Tibial nerve (tissue), 4 donors: ENCODE measurements around the gene FEM1C. TPM values are rescaled to one million over a fixed set of nuclear protein-coding genes. Genes with fewer than 3 reads are reported as not detected.

Experiments
- DNase-seq, 2 donors: peaks; one replicate each; pipeline ENCODE4 v3.0.0-alpha.2; 2019; ENCODE audit warnings: low spot score in 2 of 2
- H3K27ac ChIP-seq, 4 donors: fragments of 200-600 bp; sonication (generic) in 3 of 4; one replicate each; pipeline ENCODE4 v1.5.1; 2017 to 2019; ENCODE audit warnings: mild to moderate bottlenecking in 1 of 4
- H3K27me3 ChIP-seq, 2 donors: fragments of 200-600 bp; sonication (generic) in 1 of 2; one replicate each; pipeline versions ENCODE4 v1.5.1 to v1.6.0; 2017 to 2019
- H3K36me3 ChIP-seq, 3 donors: fragments of 200-600 bp; sonication (generic); one replicate each; pipeline ENCODE4 v1.5.1; 2018 to 2019
- H3K4me1 ChIP-seq, 4 donors: fragments of 200-600 bp; sonication (generic) in 3 of 4; one replicate each; pipeline ENCODE4 v1.5.1; 2017 to 2019
- H3K4me3 ChIP-seq, 4 donors: fragments of 200-600 bp; sonication (generic) in 3 of 4; one replicate each; pipeline ENCODE4 v1.5.1; 2017 to 2019; ENCODE audit warnings: mild to moderate bottlenecking in 1 of 4, moderate library complexity in 1 of 4
- H3K9me3 ChIP-seq, 4 donors: fragments of 200-600 bp; sonication (generic) in 3 of 4; one replicate each; pipeline ENCODE4 v1.5.1; 2017 to 2019
- CTCF ChIP-seq, 5 experiments: fragments of 200-600 bp in 3 of 5; fragments of 450-650 bp in 2 of 5; sonication (generic) in 3 of 5; IDR thresholded peaks; one replicate each; pipeline ENCODE4 v1.5.1; 2016 to 2019; ENCODE audit warnings: antibody characterized with exemption in 5 of 5, mild to moderate bottlenecking in 3 of 5, moderate library complexity in 2 of 5
- EP300 ChIP-seq, 2 donors: sonication (generic); formaldehyde crosslinking; IDR thresholded peaks; one replicate each; pipeline ENCODE4 v1.6.1; 2017; ENCODE audit warnings: antibody characterized with exemption in 2 of 2, mild to moderate bottlenecking in 1 of 2
- POLR2A ChIP-seq, 2 donors: fragments of 450-650 bp; IDR thresholded peaks; one replicate each; pipeline ENCODE4 v1.6.1; 2017; ENCODE audit warnings: antibody characterized with exemption in 2 of 2, mild to moderate bottlenecking in 2 of 2, moderate library complexity in 2 of 2
- WGBS, 2 donors: methylation state at CpG; one replicate each; pipeline ENCODE4 v1.1.5; 2018; 5-methylcytosine and 5-hydroxymethylcytosine counted together
- total RNA-seq, 4 donors: library from RNA; depleted of rRNA; stranded (reverse); fragments of >200 nt; gene quantifications; one replicate each; pipeline ENCODE4 v1.1.0, GENCODE V29; 2016

FEM1C gene
- total RNA-seq, 4 donors from 2014 or later: 16.9 to 24.5 (median 20.3) TPM

GRCh38 chr5:115553082-115553481 is 8.5 kb upstream of the FEM1C start:
- no peaks in the 10 kb centered on the region for H3K27me3 ChIP-seq
- 85 to 93% methylated on average over 4 of the region's 4 CpGs for WGBS, 2 donors

GRCh38 chr5:115551415-115551814 is 6.8 kb upstream of the FEM1C start:
- no peak for DNase-seq

More at GRCh38 chr5:115553082-115553481, 8.5 kb upstream of the FEM1C start:
- TF ChIP-seq CTCF (IDR thresholded peaks at IDR 0.05) (no peak), EP300 (IDR thresholded peaks at IDR 0.05) (no peak), POLR2A (IDR thresholded peaks at IDR 0.05) (no peak)
- H3K36me3 ChIP-seq: no peaks in the 10 kb centered on the region
- no peak for DNase-seq
- H3K27ac ChIP-seq: no peak overlapping the region
- H3K4me1 ChIP-seq: no peaks in the 10 kb centered on the region
- H3K9me3 ChIP-seq: no peaks in the 10 kb centered on the region
- H3K4me3 ChIP-seq: no peak overlapping the region

GRCh38 chr5:115549154-115549553 is 4.6 kb upstream of the FEM1C start:
- Histone ChIP-seq H3K27me3 (no peaks in the 10 kb centered on the region), H3K4me3 (no peak overlapping the region), H3K36me3 (no peaks in the 10 kb centered on the region), H3K27ac (no peak overlapping the region), H3K9me3 (peaks cover 0 to 17% (median 0%) of the 10 kb centered on the region in 4 donors), H3K4me1 (no peaks in the 10 kb centered on the region)
- no peak for DNase-seq
- TF ChIP-seq EP300 (IDR thresholded peaks at IDR 0.05) (no peak), POLR2A (IDR thresholded peaks at IDR 0.05) (no peak), CTCF (IDR thresholded peaks at IDR 0.05) (no peak)
- 68 to 70% methylated on average over 3 of the region's 3 CpGs for WGBS, 2 donors

More at GRCh38 chr5:115551415-115551814, 6.8 kb upstream of the FEM1C start:
- no peaks in the 10 kb centered on the region for H3K36me3 ChIP-seq
- H3K9me3 ChIP-seq: peaks cover 0 to 3% (median 0%) of the 10 kb centered on the region in 4 donors
- no peaks in the 10 kb centered on the region for H3K4me1 ChIP-seq
- no peak overlapping the region for H3K4me3 ChIP-seq
- H3K27ac ChIP-seq: no peak overlapping the region
- no peak for TF ChIP-seq POLR2A (IDR thresholded peaks at IDR 0.05)
- TF ChIP-seq CTCF (IDR thresholded peaks at IDR 0.05): no peak
- no peak for TF ChIP-seq EP300 (IDR thresholded peaks at IDR 0.05)
- WGBS, 2 donors: 77 to 83% methylated on average over 4 of the region's 4 CpGs
- H3K27me3 ChIP-seq: no peaks in the 10 kb centered on the region

GRCh38 chr5:115548683-115549082 is 4.1 kb upstream of the FEM1C start:
- WGBS, 2 donors: 93 to 94% methylated on average over 4 of the region's 4 CpGs
- no peaks in the 10 kb centered on the region for H3K27me3 ChIP-seq
- no peaks in the 10 kb centered on the region for H3K4me1 ChIP-seq
- H3K27ac ChIP-seq: no peak overlapping the region
- no peak overlapping the region for H3K4me3 ChIP-seq
- no peak for DNase-seq
- no peaks in the 10 kb centered on the region for H3K36me3 ChIP-seq
- TF ChIP-seq CTCF (IDR thresholded peaks at IDR 0.05) (no peak), POLR2A (IDR thresholded peaks at IDR 0.05) (no peak), EP300 (IDR thresholded peaks at IDR 0.05) (no peak)
- peaks cover 0 to 17% (median 0%) of the 10 kb centered on the region in 4 donors for H3K9me3 ChIP-seq

- Histone ChIP-seq H3K9me3 (peaks cover 0 to 17% (median 0%) of the 10 kb centered on the region in 4 donors), H3K4me3 (peak overlapping the region in 2 of 4 donors; percentile 92 to 96), H3K36me3 (no peaks in the 10 kb centered on the region), H3K27me3 (no peaks in the 10 kb centered on the region), H3K27ac (peak overlapping the region in 3 of 4 donors; percentile 99 to 100 (median 100)), H3K4me1 (peaks cover 0 to 29% (median 19%) of the 10 kb centered on the region in 4 donors)
- WGBS, 2 donors: 97 to 98% methylated on average over 9 of the region's 9 CpGs
- no peak for DNase-seq
- TF ChIP-seq CTCF (IDR thresholded peaks at IDR 0.05) (no peak), EP300 (IDR thresholded peaks at IDR 0.05) (no peak), POLR2A (IDR thresholded peaks at IDR 0.05) (no peak)
Observed at GRCh38 chr5:115545351-115545882, 842 bp upstream of the FEM1C start.
